HG03280 (cell line): Measurements from ENCODE around the gene CREB3.

Source experiments
- ATAC-seq: cut with Tn5 transposase; IDR thresholded peaks from one replicate; pipeline ENCODE4 v1.9.1; 2021; ENCODE audit warnings: mild to moderate bottlenecking, moderate library complexity; ENCODE audit not compliant: unreplicated experiment

The CREB3 gene

DNA sequence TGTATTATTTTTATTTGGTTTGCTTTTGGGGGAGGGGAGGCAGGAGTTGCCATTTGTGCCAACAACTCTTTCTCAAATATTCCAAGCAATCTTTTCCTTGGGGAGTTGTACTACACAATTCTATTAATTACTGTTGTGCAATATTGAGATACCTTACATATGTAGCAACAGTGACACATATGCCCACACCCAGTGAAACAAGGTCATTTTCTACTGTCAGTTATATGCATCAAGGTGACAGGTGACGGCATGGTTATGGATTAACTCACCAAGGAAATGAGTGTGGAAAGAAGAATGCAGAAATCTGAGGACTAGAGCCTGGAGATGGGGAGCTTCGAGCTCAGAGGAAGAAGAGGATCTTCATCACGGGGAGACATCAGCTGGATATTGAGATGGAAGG lies 39.5 kb downstream of the CREB3 start:
- no peak for ATAC-seq

GRCh38 chr9:35774907-35775635 lies 42.6 kb downstream of the CREB3 start:
- ATAC-seq, result no peak

- no peak for ATAC-seq
These were observed 43.6 kb downstream of the CREB3 start for GRCh38 chr9:35776018-35776417.

GRCh38 chr9:35778496-35778895 lies 46.0 kb downstream of the CREB3 start:
- ATAC-seq, result no peak

DNA sequence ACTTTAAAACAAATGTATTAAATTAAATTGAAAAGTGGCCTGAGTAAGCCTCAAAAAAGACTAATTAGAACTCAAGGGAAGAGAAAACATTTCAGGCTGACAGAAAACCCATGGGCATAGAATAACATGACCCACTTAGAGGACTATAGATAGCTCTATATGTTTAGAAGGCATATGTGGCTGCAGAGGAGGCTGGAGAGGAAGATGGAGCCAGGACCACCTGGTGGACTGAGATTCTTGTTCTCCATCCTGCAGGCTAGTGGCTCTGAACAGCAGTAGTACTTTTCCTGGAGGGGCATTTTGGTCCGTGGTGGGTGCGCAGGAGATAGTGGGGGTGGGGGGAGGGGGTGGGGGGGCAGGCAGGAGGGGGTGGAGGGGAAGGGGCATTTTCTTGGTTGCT lies 48.6 kb downstream of the CREB3 start:
- ATAC-seq, result no peak

DNA sequence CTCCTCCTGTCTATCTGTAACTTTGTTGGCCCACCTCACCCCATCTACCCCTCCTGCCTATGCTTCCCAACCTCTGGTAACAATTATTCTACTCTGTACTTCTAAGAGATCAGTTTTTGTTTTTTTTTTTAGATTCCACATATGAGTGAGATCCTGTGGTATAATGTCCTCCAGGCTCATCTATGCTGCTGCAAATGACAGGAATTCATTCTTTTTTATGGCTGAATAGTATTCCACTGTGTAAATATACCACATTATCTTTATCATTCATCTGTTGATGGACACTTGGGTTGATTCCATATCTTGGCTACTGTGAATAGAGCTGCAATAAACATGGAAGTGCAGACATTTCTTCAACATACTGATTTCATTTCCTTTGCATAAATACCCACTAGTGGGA lies 51.0 kb downstream of the CREB3 start:
- no peak for ATAC-seq
